ENCODE data around the gene EBF3. TPM values are rescaled to one million over a fixed set of nuclear protein-coding genes. Genes with fewer than 3 reads are reported as not detected.

The EBF3 gene
- total RNA-seq, 1 experiment from 2014 or later: 0.22 TPM

DNA sequence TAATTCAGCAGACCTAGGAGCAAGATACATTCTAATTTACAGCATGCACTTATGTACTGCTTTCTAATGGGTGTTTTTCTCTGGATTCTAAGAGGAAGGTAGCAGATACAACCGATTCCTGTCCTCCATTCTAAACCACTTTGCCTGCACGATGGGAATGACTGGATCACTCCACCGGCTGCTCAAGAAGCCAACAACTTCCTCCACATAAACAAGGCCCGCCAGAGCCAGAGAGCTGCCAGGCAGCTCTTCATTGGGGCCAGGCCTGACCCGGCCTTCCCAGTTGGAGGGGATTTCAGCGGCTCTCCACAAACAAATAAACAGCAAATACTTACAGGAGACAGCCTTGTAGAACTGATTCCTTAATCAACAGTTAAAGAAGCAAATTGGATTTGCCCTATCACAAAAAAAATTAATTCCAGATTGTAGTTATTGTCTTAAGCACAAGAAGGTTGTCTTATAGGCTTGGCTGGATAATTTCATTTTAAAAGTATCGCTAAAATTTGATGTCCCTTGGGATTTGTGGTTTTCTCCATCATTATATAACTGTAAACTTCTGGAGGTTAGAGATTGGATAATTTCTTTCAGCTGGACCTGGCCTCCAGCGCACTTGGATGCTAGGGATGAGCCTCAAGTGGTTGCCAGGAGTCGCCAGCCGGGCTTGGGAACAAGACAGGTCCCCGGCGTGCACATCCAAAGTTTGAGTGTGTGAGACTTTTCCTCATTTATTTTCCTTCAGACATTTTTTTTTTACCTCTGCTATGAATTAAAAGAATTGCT lies 20.9 kb downstream of the EBF3 start:
- no peaks in the 10 kb centered on the region for H3K4me1 Mint-ChIP-seq
- H2AFZ ChIP-seq (ENCODE audit: low read length): no peak overlapping the region
- no peak overlapping the region for H4K91ac ChIP-seq (ENCODE audit: insufficient read length, low read depth, low read length)
- no peak for DNase-seq
- no peak overlapping the region for H3K9ac ChIP-seq (ENCODE audit: extremely low read depth, insufficient read length, low read length)
- H3K27ac Mint-ChIP-seq: no peak overlapping the region
- no peak overlapping the region for H2BK120ac ChIP-seq (ENCODE audit: low read depth, low read length, poor library complexity, severe bottlenecking)
- H3K27me3 Mint-ChIP-seq (ENCODE audit: low read depth): peaks cover 8% of the 10 kb centered on the region
- no peak overlapping the region for H3K4ac ChIP-seq (ENCODE audit: low read depth, low read length)
- no peaks in the 10 kb centered on the region for H3K79me1 ChIP-seq (ENCODE audit: insufficient read depth, low read depth, low read length, poor library complexity, severe bottlenecking)
- H2BK5ac ChIP-seq (ENCODE audit: insufficient read length, low read length): no peak overlapping the region
- no peak overlapping the region for H3K4me2 ChIP-seq (ENCODE audit: insufficient read depth, insufficient read length, low read length)
- TF ChIP-seq, protein P1, sequence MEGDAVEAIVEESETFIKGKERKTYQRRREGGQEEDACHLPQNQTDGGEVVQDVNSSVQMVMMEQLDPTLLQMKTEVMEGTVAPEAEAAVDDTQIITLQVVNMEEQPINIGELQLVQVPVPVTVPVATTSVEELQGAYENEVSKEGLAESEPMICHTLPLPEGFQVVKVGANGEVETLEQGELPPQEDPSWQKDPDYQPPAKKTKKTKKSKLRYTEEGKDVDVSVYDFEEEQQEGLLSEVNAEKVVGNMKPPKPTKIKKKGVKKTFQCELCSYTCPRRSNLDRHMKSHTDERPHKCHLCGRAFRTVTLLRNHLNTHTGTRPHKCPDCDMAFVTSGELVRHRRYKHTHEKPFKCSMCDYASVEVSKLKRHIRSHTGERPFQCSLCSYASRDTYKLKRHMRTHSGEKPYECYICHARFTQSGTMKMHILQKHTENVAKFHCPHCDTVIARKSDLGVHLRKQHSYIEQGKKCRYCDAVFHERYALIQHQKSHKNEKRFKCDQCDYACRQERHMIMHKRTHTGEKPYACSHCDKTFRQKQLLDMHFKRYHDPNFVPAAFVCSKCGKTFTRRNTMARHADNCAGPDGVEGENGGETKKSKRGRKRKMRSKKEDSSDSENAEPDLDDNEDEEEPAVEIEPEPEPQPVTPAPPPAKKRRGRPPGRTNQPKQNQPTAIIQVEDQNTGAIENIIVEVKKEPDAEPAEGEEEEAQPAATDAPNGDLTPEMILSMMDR (conservative IDR thresholded peaks at IDR 0.05): no peak
- no peak overlapping the region for H2AK5ac ChIP-seq (ENCODE audit: insufficient read length, low read length)
- no peak overlapping the region for H4K8ac ChIP-seq (replicated peaks; ENCODE audit: insufficient read length, low read depth, low read length)
- H2BK15ac ChIP-seq (ENCODE audit: low read depth, low read length): no peak overlapping the region
- H3K9me3 ChIP-seq (ENCODE audit: control insufficient read depth, low read depth, low read length): no peaks in the 10 kb centered on the region
- no peaks in the 10 kb centered on the region; a peak in 3 of 5 replicates for H3K9me3 Mint-ChIP-seq
- no peak overlapping the region for H4K5ac ChIP-seq (ENCODE audit: insufficient read length, low read depth, low read length)
- no peaks in the 10 kb centered on the region for H4K20me1 ChIP-seq (ENCODE audit: control insufficient read depth, insufficient read depth, insufficient read length)
- no peak overlapping the region for H3K23ac ChIP-seq (ENCODE audit: insufficient read length, low read depth, low read length)
- no peak overlapping the region for H2BK20ac ChIP-seq (ENCODE audit: low read depth, low read length, poor library complexity, severe bottlenecking)
- H3K14ac ChIP-seq (ENCODE audit: insufficient read depth, low read length): no peak overlapping the region
- H3K27ac ChIP-seq (ENCODE audit: insufficient read length, low read depth, low read length): no peak overlapping the region
- H2BK12ac ChIP-seq (ENCODE audit: insufficient read length, low read depth, low read length): no peak overlapping the region
- H3T11ph ChIP-seq (ENCODE audit: low read length): no peak overlapping the region
- H3K23me2 ChIP-seq (ENCODE audit: insufficient read length, low read depth, low read length, poor library complexity, severe bottlenecking): no peaks in the 10 kb centered on the region
- H3K4me3 Mint-ChIP-seq: no peak overlapping the region
- no peak overlapping the region for H3K18ac ChIP-seq (ENCODE audit: insufficient read length, low read depth, low read length)
- no peaks in the 10 kb centered on the region for H3K79me2 ChIP-seq (ENCODE audit: insufficient read depth, low read length)
- H3K36me3 Mint-ChIP-seq (ENCODE audit: insufficient read depth in 1 of 3, low read depth in 3 of 3): no peaks in the 10 kb centered on the region
- WGBS (ENCODE audit: extremely low coverage, insufficient read length, low lambda C conversion rate): no CpG with 5 or more reads among the region's 12 CpGs
- H3K27me3 ChIP-seq (ENCODE audit: insufficient read depth, low read length): no peaks in the 10 kb centered on the region
- H3K4me1 ChIP-seq (ENCODE audit: insufficient read depth, low read length): no peaks in the 10 kb centered on the region
- no peak overlapping the region for H3K56ac ChIP-seq (ENCODE audit: insufficient read length, low read depth, low read length)
